GM21423 (cell line): ENCODE results near the gene COBLL1.

Experiments used
- ATAC-seq: cut with Tn5 transposase; IDR thresholded peaks from one replicate; pipeline ENCODE4 v1.9.1; 2021; ENCODE audit warnings: mild to moderate bottlenecking, moderate library complexity; ENCODE audit not compliant: unreplicated experiment

Gene COBLL1

DNA sequence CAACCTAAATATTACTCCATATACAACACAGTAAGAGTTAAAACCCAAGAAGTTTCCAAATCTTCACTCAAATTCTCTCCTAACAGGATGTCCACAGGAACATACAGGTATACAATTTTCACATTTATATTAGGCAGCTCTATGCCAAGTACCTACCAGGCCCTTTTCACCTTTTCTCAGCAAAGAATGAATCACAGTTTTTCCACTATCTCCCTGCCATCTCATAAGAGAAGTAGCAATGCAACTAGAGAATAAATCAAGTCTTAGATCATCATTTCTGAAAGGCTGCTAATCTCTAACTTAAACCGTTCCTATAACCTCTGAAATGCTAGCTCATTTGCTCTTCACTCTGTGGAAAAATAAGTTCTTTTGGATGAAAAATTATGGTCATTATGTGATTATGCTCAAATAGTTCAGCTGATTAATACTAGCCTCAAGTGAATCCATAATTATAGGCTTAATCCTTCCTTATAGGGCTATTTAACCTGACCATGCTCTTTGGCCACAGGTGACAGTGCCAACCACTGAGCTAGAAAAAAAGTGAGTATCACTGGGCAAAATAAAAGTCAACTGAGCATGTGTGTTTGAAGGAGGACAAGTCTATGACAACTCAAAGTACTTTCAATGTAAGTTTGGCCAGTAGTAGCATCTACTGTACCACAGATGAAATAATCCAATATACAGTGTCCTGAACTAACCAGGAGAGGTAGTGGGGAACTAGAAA lies 79.7 kb downstream of the COBLL1 start:
- ATAC-seq = peak; percentile 6

- peak; percentile 99 for ATAC-seq
Observed at GRCh38 chr2:164761201-164761600, 80.4 kb downstream of the COBLL1 start.

DNA sequence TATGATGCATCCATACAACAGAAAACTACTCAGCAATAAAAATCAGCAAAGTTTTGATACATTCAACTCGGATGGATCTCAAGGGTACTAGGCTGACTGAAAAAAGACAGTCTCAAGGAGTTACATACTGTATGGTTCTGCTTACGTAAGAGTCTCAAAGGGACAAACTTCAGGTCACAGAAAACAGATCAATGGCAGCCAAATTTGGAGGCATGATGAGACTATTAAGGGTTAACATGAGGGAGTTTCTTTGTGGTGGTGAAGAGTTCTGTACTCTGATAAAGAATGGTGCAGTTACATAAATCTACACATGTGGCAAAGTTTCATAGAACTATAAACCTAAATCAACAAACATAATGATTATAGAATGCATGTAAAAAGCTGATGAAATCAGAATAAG lies 81.4 kb downstream of the COBLL1 start:
- no peak for ATAC-seq

DNA sequence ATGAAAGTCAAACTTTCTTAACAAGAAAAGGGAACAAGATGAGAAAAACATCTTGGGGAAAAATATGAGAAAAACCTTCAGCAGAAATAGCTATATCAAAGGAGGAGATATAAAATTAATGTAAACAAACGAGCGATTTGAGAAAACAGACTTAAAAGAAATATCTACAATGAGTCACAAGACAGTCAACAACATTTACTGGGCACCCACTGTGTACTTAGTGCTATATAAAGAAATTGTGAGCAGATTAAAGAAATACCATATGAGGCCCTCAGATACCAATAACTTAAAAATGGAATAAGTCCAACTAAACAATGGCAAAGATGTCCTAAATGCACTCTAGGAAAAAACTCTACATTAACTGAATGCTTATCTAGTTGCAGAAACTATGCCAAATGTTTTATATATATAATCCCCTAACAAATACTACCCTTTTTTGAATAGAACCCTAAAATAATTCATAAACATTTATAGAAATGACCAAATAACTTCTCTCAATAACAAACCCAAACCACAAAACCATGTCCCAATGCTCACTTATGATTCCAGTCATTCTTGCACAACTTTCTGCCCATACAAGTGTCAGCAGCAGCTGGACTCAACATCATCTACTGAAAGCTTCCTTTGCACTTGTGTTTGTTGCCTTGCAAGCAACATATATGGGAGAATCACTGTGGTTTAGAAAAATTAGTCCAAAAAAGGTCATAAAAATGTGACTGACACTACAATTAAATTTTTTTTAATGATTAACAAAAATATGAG lies 83.5 kb downstream of the COBLL1 start:
- no peak for ATAC-seq

- ATAC-seq = no peak
Observed at GRCh38 chr2:164756773-164757172, 84.8 kb downstream of the COBLL1 start.

DNA sequence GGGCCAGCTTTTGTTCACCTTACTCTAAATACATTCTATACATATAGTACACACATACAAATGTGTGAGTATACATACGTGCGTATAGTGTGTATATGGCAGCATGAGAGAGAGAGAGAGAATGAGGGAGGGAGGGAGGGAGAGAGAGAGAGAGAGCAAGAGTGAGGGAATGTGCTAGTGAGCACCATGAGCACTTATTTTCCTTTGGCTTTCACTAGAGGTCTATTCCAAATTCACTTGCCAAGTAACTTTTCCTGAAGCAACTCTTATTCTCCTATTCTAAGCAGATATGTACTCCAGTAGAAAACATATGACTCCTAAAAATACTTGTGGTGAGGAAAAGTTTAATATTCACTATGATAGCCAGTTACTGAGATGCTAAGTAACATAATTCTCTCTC lies 85.7 kb downstream of the COBLL1 start:
- ATAC-seq = no peak

- peak; percentile 49 for ATAC-seq
Observed at GRCh38 chr2:164754157-164755093, 87.2 kb downstream of the COBLL1 start.

GRCh38 chr2:164752956-164753355 lies 88.7 kb downstream of the COBLL1 start:
- ATAC-seq = no peak

DNA sequence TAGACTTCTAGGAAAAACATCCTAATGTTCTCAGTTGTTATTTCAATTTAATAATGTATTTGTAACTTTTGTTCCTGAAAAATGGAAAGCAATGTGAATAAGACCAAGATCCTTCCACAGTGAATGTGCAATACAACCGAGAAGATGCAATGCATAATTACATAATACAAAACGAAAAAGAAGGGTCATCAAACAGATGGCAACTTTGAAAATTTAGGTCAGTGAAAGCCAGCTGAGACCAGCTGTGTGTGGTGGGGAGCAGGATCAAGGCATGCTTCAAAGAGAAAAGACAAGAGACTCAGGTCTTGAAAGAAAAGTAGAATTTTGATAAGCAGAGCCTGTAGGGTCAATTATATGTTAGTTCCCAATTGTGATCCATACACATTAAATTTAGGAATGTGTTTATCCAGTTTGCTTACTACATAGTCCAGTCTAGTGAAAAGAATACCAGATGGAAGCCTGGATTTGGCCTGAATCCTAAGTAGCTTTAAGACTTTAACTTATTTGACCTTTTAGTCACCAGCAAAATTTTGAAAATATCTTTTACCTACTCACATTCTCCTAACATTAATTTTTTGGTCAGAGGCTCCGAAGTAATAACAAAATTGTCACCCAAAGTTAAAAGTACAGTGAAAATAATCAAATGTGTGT lies 93.7 kb downstream of the COBLL1 start:
- ATAC-seq = no peak

DNA sequence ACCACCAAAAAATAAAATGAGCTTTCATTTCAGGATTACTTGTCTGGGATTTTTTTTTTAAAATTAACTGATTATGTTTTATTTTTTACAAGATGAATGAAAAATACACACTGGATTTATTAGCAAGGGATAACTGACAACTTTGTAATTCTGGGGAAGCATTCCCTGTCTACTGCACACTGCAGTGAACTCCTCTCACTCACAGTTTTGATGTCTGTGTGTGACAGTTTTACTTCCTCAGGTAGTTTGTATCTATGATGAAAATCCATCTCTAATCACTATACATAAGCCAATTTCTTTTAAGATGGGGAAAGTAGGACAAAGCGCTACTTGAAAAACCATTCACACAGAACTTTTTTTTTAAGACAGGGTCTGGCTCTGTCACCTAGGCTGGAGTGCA lies 94.5 kb downstream of the COBLL1 start:
- no peak for ATAC-seq

GRCh38 chr2:164746713-164747112 lies 94.9 kb downstream of the COBLL1 start:
- ATAC-seq = no peak

DNA sequence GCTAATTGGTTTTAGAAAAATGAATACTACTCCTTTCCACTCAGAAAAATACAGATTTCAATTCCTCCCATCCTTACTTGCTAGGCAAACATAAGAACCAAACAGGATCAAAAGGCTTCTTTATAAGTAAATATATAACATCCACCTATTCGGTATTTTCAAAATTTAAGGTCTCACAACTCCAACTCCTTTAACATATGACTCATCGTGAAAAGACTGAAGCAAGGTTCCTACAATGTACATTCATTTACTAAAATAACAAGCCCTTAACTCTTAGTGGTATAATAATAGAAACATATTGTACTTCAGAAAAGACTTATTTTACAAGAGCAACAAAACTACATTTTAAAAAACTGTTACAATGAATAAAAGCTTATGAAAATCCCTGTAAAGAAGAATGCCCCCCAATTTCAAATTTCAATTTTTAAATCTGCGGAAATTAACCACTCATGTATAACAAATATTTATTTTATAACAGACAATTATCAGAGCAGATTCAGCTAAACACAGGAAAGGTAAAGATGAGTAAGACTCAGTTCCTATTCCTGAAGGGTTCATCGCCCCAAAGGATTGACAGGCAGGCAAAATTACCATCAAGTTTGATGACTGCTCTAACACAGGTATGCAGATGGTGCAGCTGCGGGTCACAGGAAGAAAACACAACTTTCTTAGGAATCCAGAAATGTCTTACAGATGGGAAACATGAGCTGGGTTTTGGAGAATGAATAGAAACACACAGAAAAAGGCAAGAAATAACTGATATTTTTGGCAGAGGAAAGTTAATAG lies 96.4 kb downstream of the COBLL1 start:
- ATAC-seq = no peak

DNA sequence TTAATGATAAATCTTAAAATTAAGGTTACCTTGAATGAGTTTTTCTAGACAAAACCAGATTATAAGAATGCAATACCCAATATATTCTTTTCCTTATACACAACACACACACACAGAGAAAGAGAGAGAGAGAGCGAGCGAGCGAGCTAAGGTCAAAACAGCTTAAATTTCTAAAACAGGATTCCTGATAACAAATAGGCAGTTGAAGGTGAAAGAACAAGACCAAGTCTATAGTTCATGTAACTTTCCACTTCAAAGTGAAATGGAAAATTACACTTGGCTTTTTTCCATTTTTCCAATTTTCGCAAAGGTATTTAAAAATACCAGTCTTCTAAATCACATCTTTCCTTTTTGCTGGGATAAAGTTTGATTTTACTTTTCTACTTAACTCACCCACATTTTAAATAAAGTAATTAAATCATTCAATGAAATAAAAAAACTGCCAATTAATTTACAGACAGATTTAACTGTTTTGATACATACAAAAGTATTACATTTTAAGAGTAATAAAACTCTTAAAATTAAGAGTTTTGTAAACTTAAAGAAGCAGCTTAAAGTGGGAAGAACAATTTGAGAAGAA lies 98.8 kb downstream of the COBLL1 start:
- ATAC-seq = no peak

DNA sequence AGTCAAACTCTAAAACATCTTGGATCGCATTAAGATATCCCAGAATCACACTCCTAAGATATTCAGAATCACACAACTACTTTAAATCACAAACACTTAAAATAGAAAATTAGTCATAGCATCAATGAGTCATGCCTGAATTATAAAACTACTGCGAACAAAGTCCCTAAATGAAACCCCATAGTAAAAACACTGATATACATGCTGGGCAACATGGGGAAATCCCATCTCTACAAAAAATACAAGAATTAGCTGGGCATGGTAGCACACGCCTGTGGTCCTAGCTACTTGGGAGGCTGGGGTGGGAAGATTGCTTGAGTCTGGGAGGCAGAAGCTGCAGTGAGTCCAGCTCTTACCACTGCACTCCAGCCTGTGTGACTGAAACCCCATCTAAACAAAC lies 101.7 kb downstream of the COBLL1 start:
- ATAC-seq = no peak

- no peak for ATAC-seq
Observed at GRCh38 chr2:164737612-164738081, 104.0 kb downstream of the COBLL1 start.

- ATAC-seq = no peak
Observed at GRCh38 chr2:164735309-164735919, 106.2 kb downstream of the COBLL1 start.

DNA sequence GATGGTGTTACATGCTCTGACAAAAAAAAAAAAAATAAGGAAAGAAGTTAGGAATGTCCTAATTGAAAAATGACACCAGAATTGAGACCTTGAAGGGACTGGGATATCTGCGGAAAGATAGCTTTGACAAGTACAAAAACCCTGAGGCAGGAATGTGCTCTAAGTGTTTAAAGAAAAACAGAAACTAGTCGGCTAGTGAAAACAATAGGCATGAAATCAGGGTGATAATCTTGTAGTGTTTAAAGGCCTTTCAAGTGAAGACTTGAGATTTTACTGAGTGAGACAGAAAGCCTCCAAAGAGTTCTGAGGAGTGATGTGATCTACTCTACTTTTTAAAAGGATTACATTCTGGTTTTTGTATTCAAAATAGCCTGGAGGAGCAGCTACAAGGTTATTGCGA lies 107.4 kb downstream of the COBLL1 start:
- ATAC-seq = no peak

- no peak for ATAC-seq
Observed at GRCh38 chr2:164725542-164725941, 116.1 kb downstream of the COBLL1 start.
